GM12874 (cell line): ENCODE measurements around the gene CSTF2T.

Experiments
- CTCF ChIP-seq: IDR thresholded peaks from 2 replicates; pipeline ENCODE4 v1.5.1; 2011; ENCODE audit warnings: low read depth, mild to moderate bottlenecking, control low read depth, low read length, moderate library complexity; ENCODE audit not compliant: insufficient read depth

CSTF2T gene

GRCh38 chr10:51659344-51659743 is 40.1 kb downstream of the CSTF2T start:
- no peak for TF ChIP-seq CTCF

GRCh38 chr10:51658000-51658399 is 41.4 kb downstream of the CSTF2T start:
- TF ChIP-seq CTCF, result no peak

- no peak for TF ChIP-seq CTCF
These were observed 42.9 kb downstream of the CSTF2T start for GRCh38 chr10:51656503-51656902.

GRCh38 chr10:51654918-51655317 is 44.5 kb downstream of the CSTF2T start:
- TF ChIP-seq CTCF, result no peak

- TF ChIP-seq CTCF, result no peak
These were observed 46.4 kb downstream of the CSTF2T start for GRCh38 chr10:51653025-51653424.

GRCh38 chr10:51651063-51651462 is 48.3 kb downstream of the CSTF2T start:
- TF ChIP-seq CTCF, result no peak

GRCh38 chr10:51649064-51649463 is 50.3 kb downstream of the CSTF2T start:
- no peak for TF ChIP-seq CTCF
